HPDE6-E6E7 (cell line): ENCODE data around the gene FAM149B1.

Source experiments
- DNase-seq: peaks from one replicate; pipeline ENCODE4 v3.0.0; 2011; ENCODE audit warnings: missing footprints; ENCODE audit errors: extremely low spot score

Gene FAM149B1

GRCh38 chr10:73287441-73287840 is 119.5 kb downstream of the FAM149B1 start:
- no peak for DNase-seq

GRCh38 chr10:73289958-73290357 is 122.0 kb downstream of the FAM149B1 start:
- DNase-seq, result no peak

GRCh38 chr10:73293461-73293860 is 125.5 kb downstream of the FAM149B1 start:
- no peak for DNase-seq
